H1 (cell line): ENCODE measurements around the gene CHD3. TPM values are rescaled to one million over a fixed set of nuclear protein-coding genes. Genes with fewer than 3 reads are reported as not detected.

Experiments used
- CTCF ChIA-PET: fragments of 300-600 bp; sonication (Branson Sonifier 250); formaldehyde crosslinking; loops from one replicate; lab custom pipeline; 2021; ENCODE audit not compliant: partially characterized antibody; lab: Charles Lee
- POLR2A ChIA-PET: fragments of 300-600 bp; sonication (Branson Sonifier 250); formaldehyde crosslinking; loops from one replicate; lab custom pipeline; 2021; ENCODE audit warnings: inconsistent platforms; ENCODE audit not compliant: partially characterized antibody; lab: Charles Lee
- DNase-seq, 2 experiments: peaks; one replicate each; pipeline versions ENCODE4 v3.0.0 to v3.0.0-alpha.2; 2010 to 2022; ENCODE audit warnings: low spot score in 2 of 2, low read depth in 1 of 2, mixed read lengths in 1 of 2
- FAIRE-seq: peaks from 2 replicates; lab custom pipeline; 2011; peaks lifted over from hg19 to GRCh38; lab: Jason Lieb, UNC
- H2AFZ ChIP-seq: 2 replicates; pipeline ENCODE4 v1.8.1; 2012; ENCODE audit warnings: low read length, inconsistent platforms
- H2AK5ac ChIP-seq: 2 replicates; pipeline ENCODE4 v1.6.1; 2013; ENCODE audit warnings: low read depth, low read length
- H2BK120ac ChIP-seq: replicated peaks from 2 replicates; pipeline ENCODE3; 2013; ENCODE audit warnings: low read depth, low read length, inconsistent platforms
- H2BK12ac ChIP-seq: 2 replicates; pipeline ENCODE4 v1.6.1; 2013; ENCODE audit warnings: low read depth, low read length
- H2BK15ac ChIP-seq: 2 replicates; pipeline ENCODE4 v1.6.1; 2013; ENCODE audit warnings: low read length
- H2BK20ac ChIP-seq: 2 replicates; pipeline ENCODE4 v1.6.1; 2013; ENCODE audit warnings: low read length
- H2BK5ac ChIP-seq: 2 replicates; pipeline ENCODE4 v1.6.1; 2013; ENCODE audit warnings: low read depth, low read length
- H3K14ac ChIP-seq: 2 replicates; pipeline ENCODE4 v1.6.1; 2013; ENCODE audit warnings: inconsistent platforms; ENCODE audit not compliant: insufficient read length
- H3K18ac ChIP-seq: 2 replicates; pipeline ENCODE4 v1.6.1; 2013; ENCODE audit warnings: low read length; ENCODE audit errors: extremely low read depth
- H3K23ac ChIP-seq: 2 replicates; pipeline ENCODE4 v1.6.1; 2013; ENCODE audit warnings: inconsistent platforms; ENCODE audit not compliant: insufficient read length
- H3K23me2 ChIP-seq: 2 replicates; pipeline ENCODE4 v1.6.1; 2013; ENCODE audit warnings: low read depth, low read length
- H3K27ac ChIP-seq: 2 replicates; pipeline ENCODE4 v1.6.1; 2011; ENCODE audit warnings: low read depth, low read length, inconsistent platforms
- H3K27me3 ChIP-seq, 4 experiments: replicated peaks in 1 of 4; 1 replicate in 1 of 4; 2 replicates in 3 of 4; pipeline versions ENCODE4 v1.6.1 to v1.8.1; 2011 to 2013; ENCODE audit warnings: low read length in 3 of 4, mild to moderate bottlenecking in 3 of 4, inconsistent platforms in 2 of 4, mixed read lengths in 2 of 4, moderate library complexity in 1 of 4; ENCODE audit not compliant: control insufficient read depth in 3 of 4, insufficient read depth in 3 of 4; ENCODE audit errors: extremely low read depth in 1 of 4
- H3K36me3 ChIP-seq, 4 experiments: 2 replicates each; pipeline versions ENCODE4 v1.6.1 to v1.8.1; 2011 to 2013; ENCODE audit warnings: mild to moderate bottlenecking in 4 of 4, low read length in 3 of 4, moderate library complexity in 2 of 4, control low read depth in 1 of 4, inconsistent platforms in 1 of 4; ENCODE audit not compliant: insufficient read depth in 4 of 4, control insufficient read depth in 2 of 4
- H3K4ac ChIP-seq: replicated peaks from 2 replicates; pipeline ENCODE3; 2013; ENCODE audit warnings: low read length, low read depth, mixed read lengths, inconsistent platforms; ENCODE audit not compliant: insufficient read length
- H3K4me1 ChIP-seq, 4 experiments: replicated peaks in 1 of 4; 1 replicate in 1 of 4; 2 replicates in 3 of 4; pipeline versions ENCODE4 v1.6.1 to v1.8.1; 2011 to 2013; ENCODE audit warnings: low read length in 3 of 4, inconsistent platforms in 2 of 4, mixed read lengths in 1 of 4; ENCODE audit not compliant: insufficient read depth in 4 of 4, control insufficient read depth in 3 of 4
- H3K4me2 ChIP-seq, 2 experiments: 2 replicates each; pipeline versions ENCODE4 v1.6.1 to v1.8.1; 2011 to 2013; ENCODE audit warnings: low read depth in 2 of 2, low read length in 2 of 2, control low read depth in 1 of 2, inconsistent platforms in 1 of 2, mild to moderate bottlenecking in 1 of 2; ENCODE audit not compliant: insufficient read depth in 1 of 2
- H3K4me3 ChIP-seq, 4 experiments: fragments of 200-600, 300-600 bp in 1 of 4; sonication (generic), shearing (Covaris generic), sonication (Bioruptor Twin) in 1 of 4; 2 replicates each; pipeline versions ENCODE4 v1.5.1 to v1.8.1; 2011 to 2016; ENCODE audit warnings: low read length in 4 of 4, low read depth in 3 of 4, control low read depth in 2 of 4, inconsistent platforms in 2 of 4, mild to moderate bottlenecking in 2 of 4, mixed read lengths in 1 of 4, moderate library complexity in 1 of 4; ENCODE audit not compliant: insufficient read depth in 2 of 4; ENCODE audit errors: extremely low read depth in 1 of 4
- H3K56ac ChIP-seq: replicated peaks from 2 replicates; pipeline ENCODE3; 2013; ENCODE audit warnings: low read depth, mild to moderate bottlenecking, mixed read lengths, low read length, inconsistent platforms; ENCODE audit not compliant: insufficient read length
- H3K79me1 ChIP-seq: 2 replicates; pipeline ENCODE4 v1.6.1; 2013; ENCODE audit warnings: low read depth, low read length, control low read depth
- H3K79me2 ChIP-seq, 2 experiments: 2 replicates each; pipeline versions ENCODE4 v1.6.1 to v1.8.1; 2012 to 2013; ENCODE audit warnings: low read length in 2 of 2, mild to moderate bottlenecking in 2 of 2, inconsistent platforms in 1 of 2; ENCODE audit not compliant: insufficient read depth in 2 of 2, control insufficient read depth in 1 of 2
- H3K9ac ChIP-seq, 4 experiments: replicated peaks in 1 of 4; 1 replicate in 1 of 4; 2 replicates in 3 of 4; pipeline versions ENCODE4 v1.6.1 to v1.8.1; 2011 to 2013; ENCODE audit warnings: low read depth in 3 of 4, low read length in 3 of 4, control low read depth in 2 of 4, mild to moderate bottlenecking in 2 of 4, moderate library complexity in 2 of 4, inconsistent platforms in 1 of 4; ENCODE audit errors: extremely low read depth in 1 of 4
- H3K9me3 ChIP-seq, 2 experiments: 2 replicates each; pipeline versions ENCODE4 v1.6.1 to v1.8.1; 2012 to 2013; ENCODE audit warnings: mild to moderate bottlenecking in 2 of 2, moderate library complexity in 2 of 2, control low read depth in 1 of 2, inconsistent platforms in 1 of 2, low read depth in 1 of 2, low read length in 1 of 2, mixed read lengths in 1 of 2; ENCODE audit not compliant: insufficient read depth in 2 of 2
- H4K20me1 ChIP-seq, 2 experiments: replicated peaks in 1 of 2; 2 replicates each; pipeline versions ENCODE3 to v1.8.1; 2011 to 2013; ENCODE audit warnings: inconsistent platforms in 2 of 2, low read length in 2 of 2, mild to moderate bottlenecking in 1 of 2; ENCODE audit not compliant: insufficient read depth in 2 of 2, control insufficient read depth in 1 of 2
- H4K5ac ChIP-seq: 2 replicates; pipeline ENCODE4 v1.6.1; 2013; ENCODE audit warnings: low read length, low read depth, mixed read lengths, inconsistent platforms; ENCODE audit not compliant: insufficient read length
- H4K8ac ChIP-seq: 2 replicates; pipeline ENCODE4 v1.8.0; 2013; ENCODE audit warnings: mild to moderate bottlenecking, moderate library complexity, low read length, inconsistent platforms; ENCODE audit not compliant: insufficient read depth; ENCODE audit errors: extremely low read depth
- H4K91ac ChIP-seq: replicated peaks from 2 replicates; pipeline ENCODE3; 2013; ENCODE audit warnings: low read length, mixed read lengths, inconsistent platforms; ENCODE audit not compliant: insufficient read length
- ATF3 ChIP-seq: IDR thresholded peaks from 2 replicates; pipeline ENCODE4 v1.6.1; 2011; ENCODE audit warnings: low read depth, mild to moderate bottlenecking, low read length; ENCODE audit not compliant: insufficient read depth
- BACH1 ChIP-seq: IDR thresholded peaks from 2 replicates; pipeline ENCODE4 v1.6.1; 2012; ENCODE audit warnings: low read length, improper control_type of control experiment
- BCL11A ChIP-seq, 2 experiments: IDR thresholded peaks; one replicate each; pipeline ENCODE4 v1.6.1; 2011; ENCODE audit warnings: low read depth in 2 of 2, low read length in 2 of 2, mild to moderate bottlenecking in 2 of 2
- CBX5 ChIP-seq: fragments of 300-800, 300-1000 bp; sonication (generic); IDR thresholded peaks from 2 replicates; pipeline ENCODE4 v1.7.1; 2016; ENCODE audit warnings: antibody characterized with exemption, low read length, low read depth
- CHD2 ChIP-seq: IDR thresholded peaks from 2 replicates; pipeline ENCODE4 v1.6.1; 2012; ENCODE audit warnings: low read length, improper control_type of control experiment
- CREB1 ChIP-seq: IDR thresholded peaks from 2 replicates; pipeline ENCODE4 v1.6.1; 2012; ENCODE audit warnings: inconsistent platforms
- KDM1A ChIP-seq: fragments of 200-600, 300-600 bp; sonication (generic); IDR thresholded peaks from 2 replicates; pipeline ENCODE4 v1.7.1; 2016; ENCODE audit warnings: mild to moderate bottlenecking, low read length, borderline replicate concordance
- KDM5A ChIP-seq: fragments of 200-600 bp; IDR thresholded peaks from 2 replicates; pipeline ENCODE4 v1.7.1; 2012; ENCODE audit warnings: mild to moderate bottlenecking, low read length, inconsistent platforms, mixed read lengths
- RFX5 ChIP-seq: IDR thresholded peaks from 2 replicates; pipeline ENCODE4 v1.6.1; 2011; ENCODE audit warnings: low read depth, low read length, improper control_type of control experiment, borderline replicate concordance
- SIRT6 ChIP-seq: IDR thresholded peaks from one replicate; pipeline ENCODE4 v1.7.1; 2012; ENCODE audit warnings: low read length, inconsistent platforms
- SUZ12 ChIP-seq: fragments of 200-600 bp; sonication (generic); IDR thresholded peaks from 2 replicates; pipeline ENCODE4 v1.6.1; 2012; ENCODE audit warnings: mild to moderate bottlenecking, inconsistent platforms, low read length, moderate library complexity, mixed read lengths
- TAF7 ChIP-seq: optimal IDR thresholded peaks from 2 replicates; pipeline ENCODE3; 2011; ENCODE audit warnings: low read depth, mild to moderate bottlenecking, inconsistent platforms, low read length, moderate library complexity, borderline replicate concordance
- YY1 ChIP-seq: IDR thresholded peaks from 2 replicates; pipeline ENCODE4 v1.6.1; 2011; ENCODE audit warnings: low read depth, mild to moderate bottlenecking, low read length
- WGBS, 2 experiments: shearing (Covaris generic) in 1 of 2; methylation state at CpG; one replicate each; pipeline versions ENCODE4 v1.1.6 to v1.1.7; 2013 to 2015; ENCODE audit warnings: low lambda C conversion rate in 2 of 2, mixed read lengths in 2 of 2, inconsistent platforms in 1 of 2, low coverage in 1 of 2, missing lambda C conversion rate in 1 of 2; ENCODE audit not compliant: insufficient replicate concordance in 2 of 2, insufficient coverage in 1 of 2, insufficient read length in 1 of 2; ENCODE audit errors: extremely low coverage in 1 of 2, missing lambda C conversion rate in 1 of 2; 5-methylcytosine and 5-hydroxymethylcytosine counted together
- polyA plus RNA-seq, 7 experiments: library from polyadenylated mRNA; depleted of rRNA in 3 of 7; stranded (reverse) in 5 of 7; unstranded in 2 of 7; fragments of >200 nt in 5 of 7; fragments of 200-250 nt in 2 of 7; gene quantifications; 1 replicate in 5 of 7; 2 replicates in 1 of 7; 4 replicates in 1 of 7; pipeline versions ENCODE4 v1.2.1 to v1.2.3, GENCODE V29; 2011 to 2013; ENCODE audit warnings: missing spikeins in 2 of 7, mixed read lengths in 2 of 7
- total RNA-seq: library from RNA; stranded (reverse); fragmentation: NEBNext Ultra II Directional; extraction: Animal tissue kit (Norgen Biotek cat#: 25700); gene quantifications from 2 replicates; pipeline ENCODE4 v1.2.1, GENCODE V29; 2021

Gene CHD3
- total and polyA plus RNA-seq, 2 of the 8 experiments (the other 6 are each of a cell fraction or from before 2014, with no cell fraction given) = 12.3 to 12.9 TPM

GRCh38 chr17:7887038-7887481 is 1.5 kb upstream of the CHD3 start:
- Histone ChIP-seq H3K27ac (no peak overlapping the region), H3K56ac (no peak overlapping the region), H2BK20ac (no peak overlapping the region), H4K5ac (no peak overlapping the region), H3K4ac (no peak overlapping the region), H3K14ac (no peak overlapping the region), H3K23me2 (peaks cover 24% of the 10 kb centered on the region), H3K4me2 (peak overlapping the region; percentile 82 to 100), H4K20me1 (no peaks in the 10 kb centered on the region), H3K27me3 (peaks cover 0 to 10% (median 3%) of the 10 kb centered on the region in 4 experiments; a peak in 3 of 7 replicates), H2BK15ac (no peak overlapping the region), H2BK120ac (no peak overlapping the region), H3K9me3 (no peaks in the 10 kb centered on the region), H3K79me1 (no peaks in the 10 kb centered on the region), H4K91ac (no peak overlapping the region), H3K4me3 (peak overlapping the region; percentile 52 to 83 (median 70); a peak in 5 of 8 replicates), H2AK5ac (no peak overlapping the region; the same call in 1 of the 2 replicates), H3K23ac (no peak overlapping the region), H2AFZ (no peak overlapping the region), H4K8ac (no peak overlapping the region), H3K4me1 (peaks cover 9 to 30% (median 17%) of the 10 kb centered on the region in 4 experiments), H3K36me3 (peaks cover 0 to 4% (median 0%) of the 10 kb centered on the region in 4 experiments; a peak in 1 of 8 replicates), H3K9ac (no peak overlapping the region; a peak in 1 of 7 replicates), H3K18ac (no peak overlapping the region; the same call in 1 of the 2 replicates), H2BK5ac (no peak overlapping the region), H2BK12ac (no peak overlapping the region), H3K79me2 (no peaks in the 10 kb centered on the region)
- DNase-seq (no peak), FAIRE-seq (no peak)
- POLR2A ChIA-PET = no interaction called here
- 11% methylated on average over 8 of the region's 8 CpGs; no CpG with 5 or more reads in 1 of the 2 experiments for WGBS, 2 experiments
- CTCF ChIA-PET = no interaction called here
- TF ChIP-seq CBX5 (no peak), RFX5 (no peak), KDM5A (no peak), BCL11A (IDR thresholded peaks at IDR 0.05; ENCODE audit: low read depth in 2 of 2, low read length in 2 of 2) (no peak), YY1 (no peak), SIRT6 (no peak), SUZ12 (no peak), CREB1 (no peak), TAF7 (no peak), ATF3 (no peak), KDM1A (no peak), BACH1 (no peak), CHD2 (no peak)
